MM.1S (cell line): ENCODE data around the gene DMRT2.

Experiments
- DNase-seq: peaks from one replicate; pipeline ENCODE4 v3.0.0-alpha.2; 2015
- H2AFZ ChIP-seq: fragments of 300-600 bp; sonication (generic); 2 replicates; pipeline ENCODE4 v1.6.0; 2016; ENCODE audit warnings: antibody characterized with exemption, low read length
- H3F3A ChIP-seq: fragments of 300-600 bp; sonication (generic); 2 replicates; pipeline ENCODE4 v1.6.1; 2016; ENCODE audit warnings: mild to moderate bottlenecking, antibody characterized with exemption, low read length, moderate library complexity, mixed read lengths; ENCODE audit not compliant: insufficient read depth
- H3K27ac ChIP-seq: fragments of 300-600 bp; sonication (generic); 2 replicates; pipeline ENCODE4 v1.5.1; 2016; ENCODE audit warnings: mild to moderate bottlenecking, low read length
- H3K27me3 ChIP-seq: fragments of 300-600 bp; sonication (generic); replicated peaks from 2 replicates; pipeline ENCODE4 v1.6.0; 2016; ENCODE audit warnings: low read length; ENCODE audit not compliant: insufficient read depth
- H3K36me3 ChIP-seq: fragments of 300-600 bp; sonication (generic); replicated peaks from 2 replicates; pipeline ENCODE4 v1.6.1; 2016; ENCODE audit warnings: mild to moderate bottlenecking, low read length, mixed read lengths; ENCODE audit not compliant: insufficient read depth
- H3K4me1 ChIP-seq: fragments of 300-600 bp; sonication (generic); 2 replicates; pipeline ENCODE4 v1.6.1; 2016; ENCODE audit warnings: low read length, mixed read lengths
- H3K4me2 ChIP-seq: fragments of 300-600 bp; sonication (generic); 2 replicates; pipeline ENCODE4 v1.6.0; 2016; ENCODE audit warnings: low read depth, low read length
- H3K4me3 ChIP-seq: fragments of 300-600 bp; sonication (generic); 2 replicates; pipeline ENCODE4 v1.5.1; 2016; ENCODE audit warnings: low read length, mixed read lengths
- H3K79me2 ChIP-seq: fragments of 300-600 bp; sonication (generic); 2 replicates; pipeline ENCODE4 v1.6.1; 2016; ENCODE audit warnings: mixed run types, low read length, mixed read lengths
- H3K9ac ChIP-seq: fragments of 300-600 bp; sonication (generic); 2 replicates; pipeline ENCODE4 v1.6.1; 2016; ENCODE audit warnings: low read length, mixed read lengths
- H3K9me2 ChIP-seq: fragments of 300-600 bp; sonication (generic); replicated peaks from 2 replicates; pipeline ENCODE4 v1.6.1; 2016; ENCODE audit warnings: mild to moderate bottlenecking, low read length, mixed read lengths; ENCODE audit not compliant: insufficient read depth
- H3K9me3 ChIP-seq: fragments of 300-600 bp; sonication (generic); replicated peaks from 2 replicates; pipeline ENCODE4 v1.6.1; 2016; ENCODE audit warnings: mild to moderate bottlenecking, low read length, mixed read lengths; ENCODE audit not compliant: insufficient read depth
- H4K20me1 ChIP-seq: fragments of 300-600 bp; sonication (generic); 2 replicates; pipeline ENCODE4 v1.6.1; 2016; ENCODE audit warnings: mild to moderate bottlenecking, low read length, moderate library complexity, mixed read lengths; ENCODE audit not compliant: insufficient read depth
- EZH2 ChIP-seq: fragments of 300-600 bp; sonication (generic); optimal IDR thresholded peaks from 2 replicates; pipeline ENCODE3; 2017; ENCODE audit warnings: low read depth, mild to moderate bottlenecking, antibody characterized with exemption, low read length, mixed read lengths
- EZH2phosphoT487 ChIP-seq: fragments of 300-600 bp; sonication (generic); IDR thresholded peaks from 2 replicates; pipeline ENCODE4 v1.6.1; 2018; ENCODE audit warnings: antibody characterized with exemption, low read length
- TF ChIP-seq, protein P1 (sequence below): fragments of 300-600 bp; sonication (generic); IDR thresholded peaks from 2 replicates; pipeline ENCODE4 v1.5.1; 2016; ENCODE audit warnings: antibody characterized with exemption, low read length, mixed read lengths

DMRT2 gene

DNA sequence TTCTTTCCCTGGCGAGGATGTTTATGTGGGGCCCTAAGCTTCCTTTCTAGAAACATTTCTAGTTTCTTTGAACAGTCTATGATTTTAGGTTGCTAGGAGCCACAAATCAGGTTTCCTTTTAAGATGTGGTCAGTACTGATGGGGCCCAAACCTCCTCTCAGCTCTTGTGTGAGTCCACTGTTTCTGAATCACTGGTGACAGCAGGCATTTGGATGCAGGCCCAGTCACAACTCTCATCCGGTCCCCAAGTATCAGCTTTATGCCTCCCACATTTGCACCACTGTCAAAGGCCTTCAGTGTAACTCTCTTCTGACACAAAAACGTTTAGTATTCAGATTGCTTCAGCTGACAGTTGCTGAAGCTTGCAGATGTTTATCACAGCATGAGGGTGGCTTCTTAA lies 7.8 kb downstream of the DMRT2 start:
- no peaks in the 10 kb centered on the region for H3K79me2 ChIP-seq
- H3F3A ChIP-seq, result no peaks in the 10 kb centered on the region
- no peak overlapping the region for H3K4me3 ChIP-seq
- no peaks in the 10 kb centered on the region for H3K36me3 ChIP-seq
- H3K9me3 ChIP-seq, result no peaks in the 10 kb centered on the region
- TF ChIP-seq, protein P1, sequence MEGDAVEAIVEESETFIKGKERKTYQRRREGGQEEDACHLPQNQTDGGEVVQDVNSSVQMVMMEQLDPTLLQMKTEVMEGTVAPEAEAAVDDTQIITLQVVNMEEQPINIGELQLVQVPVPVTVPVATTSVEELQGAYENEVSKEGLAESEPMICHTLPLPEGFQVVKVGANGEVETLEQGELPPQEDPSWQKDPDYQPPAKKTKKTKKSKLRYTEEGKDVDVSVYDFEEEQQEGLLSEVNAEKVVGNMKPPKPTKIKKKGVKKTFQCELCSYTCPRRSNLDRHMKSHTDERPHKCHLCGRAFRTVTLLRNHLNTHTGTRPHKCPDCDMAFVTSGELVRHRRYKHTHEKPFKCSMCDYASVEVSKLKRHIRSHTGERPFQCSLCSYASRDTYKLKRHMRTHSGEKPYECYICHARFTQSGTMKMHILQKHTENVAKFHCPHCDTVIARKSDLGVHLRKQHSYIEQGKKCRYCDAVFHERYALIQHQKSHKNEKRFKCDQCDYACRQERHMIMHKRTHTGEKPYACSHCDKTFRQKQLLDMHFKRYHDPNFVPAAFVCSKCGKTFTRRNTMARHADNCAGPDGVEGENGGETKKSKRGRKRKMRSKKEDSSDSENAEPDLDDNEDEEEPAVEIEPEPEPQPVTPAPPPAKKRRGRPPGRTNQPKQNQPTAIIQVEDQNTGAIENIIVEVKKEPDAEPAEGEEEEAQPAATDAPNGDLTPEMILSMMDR, result no peak
- TF ChIP-seq EZH2phosphoT487 (no peak), EZH2 (no peak)
- no peak overlapping the region for H2AFZ ChIP-seq
- DNase-seq, result no peak
- H3K9me2 ChIP-seq, result no peaks in the 10 kb centered on the region
- H3K4me1 ChIP-seq, result no peaks in the 10 kb centered on the region
- no peak overlapping the region for H3K9ac ChIP-seq
- no peak overlapping the region for H3K4me2 ChIP-seq
- H3K27ac ChIP-seq, result no peak overlapping the region
- H4K20me1 ChIP-seq, result no peaks in the 10 kb centered on the region
- H3K27me3 ChIP-seq, result no peaks in the 10 kb centered on the region

DNA sequence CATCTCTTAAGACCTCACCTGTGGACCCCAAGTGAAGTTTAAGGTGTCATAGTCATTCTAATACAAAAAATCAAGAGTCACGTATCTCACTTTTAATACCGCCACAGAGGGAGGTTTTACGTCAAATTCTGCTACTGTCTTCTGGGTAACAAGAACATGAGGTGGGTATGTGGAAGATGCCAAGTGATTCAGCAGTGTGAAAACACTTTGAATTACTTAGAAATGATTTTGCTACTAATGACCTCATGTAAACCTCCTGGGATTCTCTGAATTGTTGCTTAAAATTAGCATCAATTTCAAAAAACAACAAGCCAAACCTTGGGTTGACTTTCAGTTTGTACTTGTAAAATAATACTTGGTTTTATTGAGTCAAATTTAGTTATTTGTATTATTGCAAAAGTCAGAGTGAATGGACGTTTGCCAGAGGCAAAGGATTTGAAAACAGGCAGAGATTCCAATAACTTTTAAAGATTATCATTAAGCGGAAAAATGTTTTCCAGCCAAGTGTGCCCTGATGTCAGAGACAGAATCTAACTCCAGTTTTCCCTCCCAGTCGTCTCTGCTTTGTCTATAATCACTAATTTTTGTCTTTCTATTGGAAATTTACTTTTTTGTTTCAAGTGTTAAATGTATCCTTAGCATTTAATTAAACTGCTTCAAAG lies 8.8 kb downstream of the DMRT2 start:
- no peak overlapping the region for H3K27ac ChIP-seq
- no peaks in the 10 kb centered on the region for H3K9me2 ChIP-seq
- H3K4me2 ChIP-seq, result no peak overlapping the region
- H3K27me3 ChIP-seq, result no peaks in the 10 kb centered on the region
- no peak overlapping the region for H2AFZ ChIP-seq
- no peaks in the 10 kb centered on the region for H3K4me1 ChIP-seq
- H3F3A ChIP-seq, result no peaks in the 10 kb centered on the region
- no peak overlapping the region for H3K4me3 ChIP-seq
- no peaks in the 10 kb centered on the region for H4K20me1 ChIP-seq
- H3K36me3 ChIP-seq, result no peaks in the 10 kb centered on the region
- no peak for TF ChIP-seq EZH2
- H3K9ac ChIP-seq, result no peak overlapping the region
- H3K9me3 ChIP-seq, result no peaks in the 10 kb centered on the region
- no peak for DNase-seq
- H3K79me2 ChIP-seq, result no peaks in the 10 kb centered on the region

- DNase-seq, result no peak
- no peak overlapping the region for H3K27ac ChIP-seq
- no peaks in the 10 kb centered on the region for H3K9me2 ChIP-seq
- H2AFZ ChIP-seq, result no peak overlapping the region
- no peak overlapping the region for H3K9ac ChIP-seq
- TF ChIP-seq EZH2, result no peak
- TF ChIP-seq EZH2phosphoT487, result no peak
- TF ChIP-seq, protein P1, result no peak
- no peaks in the 10 kb centered on the region for H3K36me3 ChIP-seq
- no peaks in the 10 kb centered on the region for H3K27me3 ChIP-seq
- H3K4me2 ChIP-seq, result no peak overlapping the region
- no peaks in the 10 kb centered on the region for H4K20me1 ChIP-seq
- H3K79me2 ChIP-seq, result no peaks in the 10 kb centered on the region
- H3K4me3 ChIP-seq, result no peak overlapping the region
- no peaks in the 10 kb centered on the region for H3K4me1 ChIP-seq
- no peaks in the 10 kb centered on the region for H3K9me3 ChIP-seq
- no peaks in the 10 kb centered on the region for H3F3A ChIP-seq
Measured at GRCh38 chr9:1065130-1065529, 15.0 kb downstream of the DMRT2 start.

DNA sequence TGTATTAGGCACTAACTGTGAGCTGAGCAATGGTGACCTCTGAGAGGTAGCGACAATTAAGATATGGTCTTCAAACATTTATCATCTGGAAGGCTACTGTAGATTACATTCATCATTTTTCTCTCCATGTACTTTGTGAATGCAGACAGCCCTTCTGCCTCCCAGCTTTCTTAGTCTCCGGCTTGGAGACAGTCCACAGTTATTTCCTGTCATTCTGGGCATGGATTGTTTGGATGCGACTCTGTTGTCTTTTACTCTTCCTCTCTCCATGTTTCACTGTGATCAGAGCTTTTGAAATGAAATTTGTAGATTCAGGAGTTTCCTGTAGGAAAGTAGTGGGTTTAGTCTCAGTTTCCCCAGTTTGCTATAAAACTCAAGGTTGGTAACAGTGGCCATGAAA lies 20.5 kb downstream of the DMRT2 start:
- Histone ChIP-seq H3K4me3 (no peak overlapping the region), H3K27ac (no peak overlapping the region), H3K27me3 (no peaks in the 10 kb centered on the region), H3K79me2 (no peaks in the 10 kb centered on the region), H3K9ac (no peak overlapping the region), H3K9me2 (no peaks in the 10 kb centered on the region), H4K20me1 (no peaks in the 10 kb centered on the region), H3K36me3 (no peaks in the 10 kb centered on the region), H2AFZ (no peak overlapping the region), H3K4me2 (no peak overlapping the region), H3K4me1 (peaks cover 5% of the 10 kb centered on the region; the same call in 1 of the 2 replicates), H3F3A (no peaks in the 10 kb centered on the region), H3K9me3 (no peaks in the 10 kb centered on the region)
- TF ChIP-seq, protein P1, result no peak
- no peak for TF ChIP-seq EZH2phosphoT487
- TF ChIP-seq EZH2, result no peak
- DNase-seq, result no peak
